Hepatocyte (in vitro differentiated cells): ENCODE measurements around the gene SHQ1. TPM values are rescaled to one million over a fixed set of nuclear protein-coding genes. Genes with fewer than 3 reads are reported as not detected.

Source experiments
- DNase-seq: peaks from one replicate; pipeline ENCODE4 v3.0.0-alpha.2; 2016; ENCODE audit warnings: low spot score
- H2AFZ ChIP-seq: fragments of 200-600 bp; sonication (generic); 2 replicates; pipeline ENCODE4 v1.6.0; 2016; ENCODE audit warnings: antibody characterized with exemption, mild to moderate bottlenecking
- H3K27ac ChIP-seq: fragments of 200-600 bp; sonication (generic); 2 replicates; pipeline ENCODE4 v1.5.1; 2016; ENCODE audit warnings: mild to moderate bottlenecking
- H3K27me3 ChIP-seq: fragments of 200-600 bp; sonication (generic); 2 replicates; pipeline ENCODE4 v1.6.1; 2016
- H3K36me3 ChIP-seq: fragments of 200-600 bp; sonication (generic); replicated peaks from 2 replicates; pipeline ENCODE4 v1.5.1; 2016; ENCODE audit warnings: low read depth; ENCODE audit not compliant: insufficient read depth
- H3K4me1 ChIP-seq: fragments of 200-600 bp; sonication (generic); 2 replicates; pipeline ENCODE4 v1.5.1; 2016; ENCODE audit warnings: mild to moderate bottlenecking, moderate library complexity; ENCODE audit not compliant: insufficient read depth
- H3K4me2 ChIP-seq: fragments of 200-600 bp; sonication (generic); 2 replicates; pipeline ENCODE4 v1.6.0; 2016
- H3K4me3 ChIP-seq: fragments of 200-600 bp; sonication (generic); 2 replicates; pipeline ENCODE4 v1.5.1; 2016; ENCODE audit warnings: mild to moderate bottlenecking
- H3K79me2 ChIP-seq: fragments of 200-600 bp; sonication (generic); 2 replicates; pipeline ENCODE4 v1.6.0; 2017; ENCODE audit warnings: mild to moderate bottlenecking
- H3K9me2 ChIP-seq: fragments of 200-600 bp; sonication (generic); replicated peaks from 2 replicates; pipeline ENCODE4 v1.6.0; 2017; ENCODE audit warnings: mild to moderate bottlenecking; ENCODE audit not compliant: insufficient read depth
- H3K9me3 ChIP-seq: fragments of 200-600 bp; sonication (generic); 2 replicates; pipeline ENCODE4 v1.5.1; 2016; ENCODE audit warnings: low read depth, mild to moderate bottlenecking
- H4K20me1 ChIP-seq: fragments of 200-600 bp; sonication (generic); 2 replicates; pipeline ENCODE4 v1.6.0; 2016; ENCODE audit warnings: mild to moderate bottlenecking; ENCODE audit not compliant: insufficient read depth, poor library complexity, severe bottlenecking
- CTCF ChIP-seq: fragments of 200-600 bp; sonication (generic); IDR thresholded peaks from 2 replicates; pipeline ENCODE4 v1.5.1; 2016; ENCODE audit warnings: antibody characterized with exemption, mild to moderate bottlenecking; ENCODE audit not compliant: poor library complexity
- EZH2 ChIP-seq: fragments of 200-600 bp; sonication (generic); IDR thresholded peaks from 2 replicates; pipeline ENCODE4 v1.6.1; 2016; ENCODE audit warnings: antibody characterized with exemption, mild to moderate bottlenecking, borderline replicate concordance
- EZH2phosphoT487 ChIP-seq: fragments of 200-600 bp; sonication (generic); IDR thresholded peaks from one replicate; pipeline ENCODE4 v1.6.1; 2018; ENCODE audit warnings: antibody characterized with exemption, mild to moderate bottlenecking, low read depth, moderate library complexity; ENCODE audit not compliant: unreplicated experiment, severe bottlenecking
- WGBS: methylation state at CpG from one replicate; pipeline ENCODE4 v1.1.6; 2016; ENCODE audit warnings: low lambda C conversion rate; ENCODE audit errors: missing lambda C conversion rate; 5-methylcytosine and 5-hydroxymethylcytosine counted together
- polyA plus RNA-seq: library from polyadenylated mRNA; unstranded; fragments of >200 nt; fragmentation: Nextera tagmentation; extraction: Ambion mirVana; gene quantifications from 2 replicates; pipeline ENCODE4 v1.2.1, GENCODE V29; 2016
- total RNA-seq: library from RNA; depleted of rRNA; stranded (reverse); fragments of >200 nt; gene quantifications from 2 replicates; pipeline ENCODE4 v1.2.3, GENCODE V29; 2014

Gene SHQ1
- total and polyA plus RNA-seq, 2 experiments from 2014 or later, result 11.1 to 16.8 TPM

GRCh38 chr3:72702997-72703396 is 145.2 kb downstream of the SHQ1 start:
- no peaks in the 10 kb centered on the region for H3K79me2 ChIP-seq
- no peaks in the 10 kb centered on the region for H3K9me2 ChIP-seq
- H4K20me1 ChIP-seq, result no peaks in the 10 kb centered on the region
- no peak overlapping the region for H3K27ac ChIP-seq
- no peak for DNase-seq
- no peak overlapping the region for H3K4me3 ChIP-seq
- TF ChIP-seq CTCF, result no peak
- no peak for TF ChIP-seq EZH2phosphoT487
- TF ChIP-seq EZH2, result no peak
- 92% methylated on average over 4 of the region's 4 CpGs for WGBS
- no peaks in the 10 kb centered on the region for H3K36me3 ChIP-seq
- H3K4me1 ChIP-seq, result peaks cover 4% of the 10 kb centered on the region
- H3K27me3 ChIP-seq, result no peaks in the 10 kb centered on the region
- H3K4me2 ChIP-seq, result no peak overlapping the region
- no peak overlapping the region for H2AFZ ChIP-seq
- no peaks in the 10 kb centered on the region for H3K9me3 ChIP-seq

- H3K4me2 ChIP-seq, result no peak overlapping the region
- H3K27me3 ChIP-seq, result no peaks in the 10 kb centered on the region
- no peaks in the 10 kb centered on the region for H3K9me3 ChIP-seq
- no peak overlapping the region for H3K4me3 ChIP-seq
- no peak overlapping the region for H2AFZ ChIP-seq
- no peaks in the 10 kb centered on the region for H4K20me1 ChIP-seq
- TF ChIP-seq EZH2 (no peak), EZH2phosphoT487 (no peak), CTCF (no peak)
- 93% methylated on average over 7 of the region's 7 CpGs for WGBS
- peaks cover 9% of the 10 kb centered on the region for H3K4me1 ChIP-seq
- DNase-seq, result no peak
- H3K36me3 ChIP-seq, result no peaks in the 10 kb centered on the region
- H3K27ac ChIP-seq, result no peak overlapping the region
- no peaks in the 10 kb centered on the region for H3K9me2 ChIP-seq
- H3K79me2 ChIP-seq, result no peaks in the 10 kb centered on the region
Measured at GRCh38 chr3:72702390-72702789, 145.9 kb downstream of the SHQ1 start.

- no peaks in the 10 kb centered on the region for H3K9me2 ChIP-seq
- H2AFZ ChIP-seq, result no peak overlapping the region
- H3K27me3 ChIP-seq, result no peaks in the 10 kb centered on the region
- H3K4me2 ChIP-seq, result no peak overlapping the region
- no peaks in the 10 kb centered on the region for H3K36me3 ChIP-seq
- H3K4me3 ChIP-seq, result no peak overlapping the region
- H3K4me1 ChIP-seq, result peaks cover 11% of the 10 kb centered on the region
- TF ChIP-seq CTCF, result no peak
- TF ChIP-seq EZH2phosphoT487, result no peak
- no peak for TF ChIP-seq EZH2
- H3K79me2 ChIP-seq, result no peaks in the 10 kb centered on the region
- 78% methylated on average over 2 of the region's 2 CpGs for WGBS
- no peak overlapping the region for H3K27ac ChIP-seq
- H4K20me1 ChIP-seq, result no peaks in the 10 kb centered on the region
- no peak for DNase-seq
- H3K9me3 ChIP-seq, result no peaks in the 10 kb centered on the region
Measured at GRCh38 chr3:72700106-72700505, 148.1 kb downstream of the SHQ1 start.

GRCh38 chr3:72699631-72700030 is 148.6 kb downstream of the SHQ1 start:
- H3K27me3 ChIP-seq, result no peaks in the 10 kb centered on the region
- no peak for DNase-seq
- H4K20me1 ChIP-seq, result no peaks in the 10 kb centered on the region
- no peak overlapping the region for H3K4me3 ChIP-seq
- TF ChIP-seq EZH2phosphoT487 (no peak), EZH2 (no peak), CTCF (no peak)
- no peaks in the 10 kb centered on the region for H3K36me3 ChIP-seq
- no peak overlapping the region for H2AFZ ChIP-seq
- H3K9me3 ChIP-seq, result no peaks in the 10 kb centered on the region
- H3K79me2 ChIP-seq, result no peaks in the 10 kb centered on the region
- H3K4me1 ChIP-seq, result peaks cover 16% of the 10 kb centered on the region
- no peak overlapping the region for H3K27ac ChIP-seq
- 54% methylated on average over 5 of the region's 5 CpGs for WGBS
- no peak overlapping the region for H3K4me2 ChIP-seq
- no peaks in the 10 kb centered on the region for H3K9me2 ChIP-seq
